GM13977 (cell line): ENCODE measurements around the gene PDE1A.

Experiments
- DNase-seq: peaks from one replicate; pipeline ENCODE4 v3.0.0; 2012; ENCODE audit warnings: low spot score
- in situ Hi-C: fragments of 300-500 bp; cut with MboI; formaldehyde crosslinking; loops from one replicate; pipeline ENCODE4 v1.12.0; 2022; ENCODE audit warnings: low sequenced_read_pairs, low pct_unique_long_range_greater_than_20kb, mixed read lengths, inconsistent platforms; ENCODE audit not compliant: unreplicated experiment
- TF ChIP-seq, protein P1 (sequence below): IDR thresholded peaks from 2 replicates; pipeline ENCODE4 v1.5.1; 2012; ENCODE audit warnings: mild to moderate bottlenecking, control low read depth; ENCODE audit not compliant: insufficient read depth; ENCODE audit errors: extremely low read depth, missing control alignments

PDE1A gene

DNA sequence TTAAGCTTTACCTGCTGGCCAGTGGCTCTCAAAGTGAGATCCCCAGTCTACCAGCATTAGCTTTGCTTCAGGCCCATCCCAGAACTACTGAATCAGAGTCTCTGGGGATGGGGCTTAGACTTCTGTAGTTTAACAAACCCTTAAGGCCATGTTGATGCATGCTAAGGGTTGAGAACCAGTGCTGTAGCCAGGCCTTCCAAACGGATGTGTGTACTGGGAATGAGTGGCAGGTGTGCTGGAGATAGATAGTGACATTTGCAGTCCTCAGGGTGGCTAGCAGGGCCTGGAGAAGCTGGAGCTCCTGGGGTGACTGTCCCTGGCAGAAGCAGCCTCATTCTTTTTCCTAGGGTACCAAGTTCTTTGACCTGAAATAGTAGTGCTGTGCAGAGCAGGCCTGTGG lies 292.6 kb downstream of the PDE1A start:
- in situ Hi-C loops: no loop called here
- TF ChIP-seq, protein P1, sequence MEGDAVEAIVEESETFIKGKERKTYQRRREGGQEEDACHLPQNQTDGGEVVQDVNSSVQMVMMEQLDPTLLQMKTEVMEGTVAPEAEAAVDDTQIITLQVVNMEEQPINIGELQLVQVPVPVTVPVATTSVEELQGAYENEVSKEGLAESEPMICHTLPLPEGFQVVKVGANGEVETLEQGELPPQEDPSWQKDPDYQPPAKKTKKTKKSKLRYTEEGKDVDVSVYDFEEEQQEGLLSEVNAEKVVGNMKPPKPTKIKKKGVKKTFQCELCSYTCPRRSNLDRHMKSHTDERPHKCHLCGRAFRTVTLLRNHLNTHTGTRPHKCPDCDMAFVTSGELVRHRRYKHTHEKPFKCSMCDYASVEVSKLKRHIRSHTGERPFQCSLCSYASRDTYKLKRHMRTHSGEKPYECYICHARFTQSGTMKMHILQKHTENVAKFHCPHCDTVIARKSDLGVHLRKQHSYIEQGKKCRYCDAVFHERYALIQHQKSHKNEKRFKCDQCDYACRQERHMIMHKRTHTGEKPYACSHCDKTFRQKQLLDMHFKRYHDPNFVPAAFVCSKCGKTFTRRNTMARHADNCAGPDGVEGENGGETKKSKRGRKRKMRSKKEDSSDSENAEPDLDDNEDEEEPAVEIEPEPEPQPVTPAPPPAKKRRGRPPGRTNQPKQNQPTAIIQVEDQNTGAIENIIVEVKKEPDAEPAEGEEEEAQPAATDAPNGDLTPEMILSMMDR: no peak
- no peak for DNase-seq

DNA sequence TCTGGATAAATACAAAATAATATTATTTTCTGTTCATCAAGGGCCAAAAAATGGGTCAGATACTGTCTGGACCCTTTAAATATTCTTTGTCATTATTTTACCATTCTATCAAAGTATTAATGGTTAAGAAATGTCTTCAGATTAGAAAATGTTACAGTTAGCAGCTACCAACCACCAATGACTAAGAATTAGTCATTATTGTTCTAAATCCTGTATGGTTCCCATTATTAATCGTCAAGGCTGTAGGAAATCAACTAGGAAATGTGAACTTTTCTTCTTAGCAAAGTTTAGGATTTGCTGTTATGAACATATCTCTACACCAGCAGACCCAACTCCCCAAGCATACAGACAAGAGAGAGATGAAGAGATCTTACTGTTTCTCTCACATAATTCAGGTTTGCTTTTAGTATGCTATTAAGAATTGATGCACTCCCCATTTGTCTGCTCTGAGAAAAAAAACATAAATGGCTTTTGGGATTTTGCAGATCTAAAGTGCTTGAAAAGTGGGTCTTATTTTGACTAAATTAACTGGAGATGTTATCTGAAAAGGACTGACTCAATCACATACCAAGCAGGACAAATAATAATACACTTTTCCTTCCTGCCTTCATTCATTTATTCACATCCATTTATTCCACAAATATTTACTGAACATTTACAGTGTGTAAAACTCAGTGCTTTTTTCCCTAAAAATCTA lies 293.5 kb downstream of the PDE1A start:
- in situ Hi-C loops: no loop called here
- TF ChIP-seq, protein P1: no peak
- no peak for DNase-seq

DNA sequence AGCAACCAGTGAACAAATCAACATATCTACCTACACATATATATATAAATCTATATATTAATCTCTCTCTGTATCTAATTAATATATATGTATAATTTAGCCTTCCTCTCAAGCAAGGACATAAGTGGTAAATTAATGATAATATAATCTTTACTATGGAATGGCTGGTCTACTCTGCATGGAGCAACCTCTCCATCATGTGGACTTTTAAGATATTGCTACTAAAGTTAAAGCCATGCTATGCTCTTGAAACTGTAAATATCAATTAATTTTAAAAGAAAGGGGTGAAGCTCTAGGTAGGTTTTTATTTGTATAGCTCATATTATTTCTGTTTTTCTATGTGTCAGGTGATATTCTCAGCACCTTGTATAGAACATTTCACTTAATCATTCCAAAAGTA lies 294.2 kb downstream of the PDE1A start:
- in situ Hi-C loops: no loop called here
- TF ChIP-seq, protein P1: no peak

DNA sequence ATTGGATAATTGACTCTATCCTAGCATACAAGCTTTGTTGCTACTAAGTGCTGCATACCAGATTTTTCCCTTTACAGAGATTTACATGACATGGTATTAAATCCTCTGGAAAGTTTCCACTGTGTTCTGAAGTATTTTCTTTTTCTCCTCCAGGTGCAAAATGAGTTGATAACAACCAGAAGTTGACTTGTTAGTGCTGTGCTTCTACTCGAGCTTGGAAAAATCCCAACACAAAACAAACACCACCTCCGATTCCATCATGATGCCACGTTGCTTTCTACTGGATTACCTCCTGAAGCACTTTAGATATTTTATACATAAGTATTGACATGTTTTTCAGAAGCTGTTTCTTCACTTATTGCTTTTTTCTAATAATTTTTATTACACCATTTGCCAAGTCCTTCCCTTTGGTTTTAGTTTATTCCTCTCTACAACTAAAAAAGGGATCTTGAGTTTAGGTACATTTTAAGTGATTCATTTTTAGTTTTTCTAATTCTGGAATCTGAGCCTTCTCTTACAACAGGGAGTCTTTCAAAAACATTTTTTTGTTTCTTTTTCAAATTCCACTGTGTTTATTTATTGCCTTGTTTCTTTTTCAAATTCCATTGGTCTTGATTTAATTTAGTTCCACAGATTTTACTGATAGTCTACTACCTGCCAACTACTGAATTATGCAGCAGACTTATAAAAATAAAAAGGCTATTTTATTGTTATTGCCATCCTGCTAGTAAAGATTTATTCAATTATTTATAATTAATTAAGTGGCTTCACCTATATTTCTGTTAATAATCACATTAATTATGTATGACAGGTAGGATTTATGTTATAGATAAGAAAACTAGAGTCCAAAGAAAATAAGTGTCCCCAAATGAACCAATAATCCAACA lies 297.8 kb downstream of the PDE1A start:
- in situ Hi-C loops: no loop called here
- no peak for DNase-seq
- TF ChIP-seq, protein P1: no peak

More for the DNA sequence above, 294.2 kb downstream of the PDE1A start:
- no peak for DNase-seq

DNA sequence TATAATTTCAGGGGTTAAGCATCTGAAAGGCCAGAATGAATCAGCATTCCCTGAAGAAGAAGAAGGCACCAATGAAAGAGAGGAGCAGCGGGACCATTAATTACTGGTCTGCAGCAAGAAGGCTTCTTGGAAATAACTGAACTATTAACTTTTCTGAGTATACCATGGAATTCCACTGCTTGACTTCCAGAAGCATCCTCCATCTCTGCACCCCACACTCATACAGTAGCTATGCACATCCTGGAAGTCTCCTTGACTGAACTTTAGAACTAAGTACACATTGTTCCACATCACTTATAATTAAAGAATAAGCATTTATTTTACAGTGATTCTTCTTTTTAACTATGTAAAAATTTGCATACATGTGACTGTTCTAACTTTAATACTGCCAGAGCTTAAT lies 309.6 kb downstream of the PDE1A start:
- TF ChIP-seq, protein P1: no peak
- no peak for DNase-seq
- in situ Hi-C loops: no loop called here

DNA sequence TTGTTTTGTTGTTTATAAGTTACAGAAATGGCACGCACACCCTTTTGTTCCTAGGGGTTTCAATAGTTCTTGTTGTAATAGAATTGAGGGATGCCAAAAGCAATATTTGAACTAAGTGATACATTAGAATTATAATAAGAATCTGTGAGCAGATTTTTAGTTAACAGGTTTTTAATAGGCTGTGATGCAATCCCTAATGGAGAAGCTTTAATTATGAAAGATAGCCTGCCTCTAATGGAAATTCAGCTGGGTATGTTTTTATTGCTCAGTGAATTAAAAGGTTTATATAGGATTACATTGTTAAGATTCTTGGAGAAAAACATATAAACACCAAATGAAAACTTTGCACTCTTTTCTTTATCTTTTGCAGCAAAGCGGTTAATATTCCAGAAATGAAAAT lies 310.1 kb downstream of the PDE1A start:
- no peak for DNase-seq
- TF ChIP-seq, protein P1: no peak
- in situ Hi-C loops: no loop called here
